HepG2 (cell line): Measurements from ENCODE around the gene SEC14L2. TPM values are rescaled to one million over a fixed set of nuclear protein-coding genes. Genes with fewer than 3 reads are reported as not detected.
A peak's percentile ranks its signal among the peaks of the same experiment; 100 is the strongest.

Source experiments
- ATAC-seq: fragments of 200-7000 bp; cut with Tn5 transposase; 3 replicates; pipeline ENCODE4 v1.9.1; 2020; ENCODE audit warnings: mild to moderate bottlenecking, moderate library complexity
- BruUV-seq: library from RNA; stranded (reverse); fragments of 400-500 nt; replicated peaks from 2 replicates; lab custom pipeline; 2021; lab: Mats Ljungman, UMichigan
- CTCF ChIA-PET: fragments of 300-600 bp; formaldehyde crosslinking; extraction: SDS; loops from one replicate; lab custom pipeline; 2021; ENCODE audit warnings: low total read pairs, inconsistent platforms, low intra/inter-chr PET ratio; lab: Yijun Ruan, JAX
- POLR2A ChIA-PET: fragments of 350-600 bp; sonication (Branson Sonifier 250); formaldehyde crosslinking; loops from one replicate; lab custom pipeline; 2020; ENCODE audit warnings: antibody characterized with exemption, inconsistent platforms; lab: Yijun Ruan, JAX
- DNase-seq: peaks from one replicate; pipeline ENCODE4 v3.0.0-alpha.2; 2015; ENCODE audit warnings: low spot score
- FAIRE-seq: peaks from 3 replicates; lab custom pipeline; 2011; peaks lifted over from hg19 to GRCh38; lab: Jason Lieb, UNC
- H2AFZ ChIP-seq: one replicate; pipeline ENCODE4 v1.6.1; 2011; ENCODE audit warnings: low read length, inconsistent platforms
- H3K27ac ChIP-seq: fragments of 300-600 bp; 3 replicates; pipeline ENCODE4 v1.8.0; 2011; ENCODE audit warnings: mixed run types, mild to moderate bottlenecking, mixed read lengths, low read length, inconsistent platforms; ENCODE audit not compliant: insufficient read depth; ENCODE audit errors: extremely low read length
- H3K27me3 ChIP-seq, 2 experiments: fragments of 200-600 bp in 1 of 2; 2 replicates in 1 of 2; 3 replicates in 1 of 2; pipeline versions ENCODE4 v1.6.0 to v1.8.0; 2011; ENCODE audit warnings: low read length in 2 of 2, mild to moderate bottlenecking in 2 of 2, moderate library complexity in 2 of 2, inconsistent platforms in 1 of 2; ENCODE audit not compliant: insufficient read depth in 2 of 2, control insufficient read depth in 1 of 2
- H3K36me3 ChIP-seq, 2 experiments: fragments of 200-600 bp in 1 of 2; replicated peaks in 1 of 2; 2 replicates in 1 of 2; 3 replicates in 1 of 2; pipeline versions ENCODE4 v1.5.1 to v1.8.0; 2011; ENCODE audit warnings: low read length in 2 of 2, inconsistent platforms in 1 of 2; ENCODE audit not compliant: insufficient read depth in 2 of 2, control insufficient read depth in 1 of 2
- H3K4me1 ChIP-seq: 2 replicates; pipeline ENCODE4 v1.5.1; 2012; ENCODE audit warnings: low read length, inconsistent platforms; ENCODE audit not compliant: insufficient read depth
- H3K4me2 ChIP-seq: 2 replicates; pipeline ENCODE4 v1.6.0; 2011; ENCODE audit warnings: low read depth, low read length, inconsistent platforms
- H3K4me3 ChIP-seq, 3 experiments: fragments of 200-600 bp in 1 of 3; sonication (generic), shearing (Covaris generic) in 1 of 3; replicated peaks in 1 of 3; 2 replicates each; pipeline ENCODE4 v1.5.1; 2011 to 2016; ENCODE audit warnings: low read length in 3 of 3, inconsistent platforms in 2 of 3, low read depth in 2 of 3, mild to moderate bottlenecking in 2 of 3, control low read depth in 1 of 3, mixed read lengths in 1 of 3; ENCODE audit not compliant: insufficient read depth in 1 of 3
- H3K79me2 ChIP-seq: one replicate; pipeline ENCODE4 v1.6.1; 2011; ENCODE audit warnings: low read length, inconsistent platforms; ENCODE audit not compliant: insufficient read depth
- H3K9ac ChIP-seq: 2 replicates; pipeline ENCODE4 v1.6.0; 2011; ENCODE audit warnings: mild to moderate bottlenecking, low read depth, low read length, inconsistent platforms; ENCODE audit not compliant: insufficient read depth
- H3K9me3 ChIP-seq: 2 replicates; pipeline ENCODE4 v1.5.1; 2012; ENCODE audit warnings: mild to moderate bottlenecking, low read length
- H4K20me1 ChIP-seq: 2 replicates; pipeline ENCODE4 v1.6.0; 2011; ENCODE audit warnings: inconsistent platforms, mild to moderate bottlenecking, low read length, moderate library complexity; ENCODE audit not compliant: insufficient read depth
- ATAD3A ChIP-seq: sonication (generic); formaldehyde crosslinking; IDR thresholded peaks from 2 replicates; pipeline ENCODE4 v1.4.0; 2020; ENCODE audit warnings: missing genetic modification reagents
- CENPBD1 ChIP-seq: sonication (generic); formaldehyde crosslinking; IDR thresholded peaks from 2 replicates; pipeline ENCODE4 v1.8.0; 2022; ENCODE audit warnings: missing genetic modification reagents, low read depth, mild to moderate bottlenecking, borderline replicate concordance
- DBP ChIP-seq: sonication (generic); formaldehyde crosslinking; IDR thresholded peaks from 2 replicates; pipeline ENCODE4 v1.4.0; 2020; ENCODE audit warnings: missing genetic modification reagents; ENCODE audit errors: not compliant biosample characterization
- GABPB1 ChIP-seq: IDR thresholded peaks from 2 replicates; pipeline ENCODE4 v1.6.1; 2016; ENCODE audit warnings: mild to moderate bottlenecking, missing genetic modification reagents, moderate library complexity, missing compliant biosample characterization
- KMT2A ChIP-seq: sonication (generic); formaldehyde crosslinking; IDR thresholded peaks from 2 replicates; pipeline ENCODE4 v1.4.0; 2020; ENCODE audit warnings: missing genetic modification reagents
- KMT2B ChIP-seq: IDR thresholded peaks from 2 replicates; pipeline ENCODE4 v1.6.1; 2016; ENCODE audit warnings: missing genetic modification reagents, missing compliant biosample characterization
- MAFF ChIP-seq: IDR thresholded peaks from 2 replicates; pipeline ENCODE4 v1.6.1; 2011; ENCODE audit warnings: low read depth, low read length, improper control_type of control experiment
- MTF1 ChIP-seq: sonication (generic); formaldehyde crosslinking; IDR thresholded peaks from 2 replicates; pipeline ENCODE4 v1.5.0; 2020; ENCODE audit warnings: missing genetic modification reagents
- MTF2 ChIP-seq: sonication (generic); formaldehyde crosslinking; IDR thresholded peaks from 2 replicates; pipeline ENCODE4 v1.5.0; 2020; ENCODE audit warnings: missing genetic modification reagents, borderline replicate concordance
- NCOA5 ChIP-seq: sonication (generic); formaldehyde crosslinking; IDR thresholded peaks from 2 replicates; pipeline ENCODE4 v1.4.0; 2020; ENCODE audit warnings: missing genetic modification reagents
- NFKB2 ChIP-seq: sonication (generic); formaldehyde crosslinking; IDR thresholded peaks from 2 replicates; pipeline ENCODE4 v1.4.0; 2020; ENCODE audit warnings: missing genetic modification reagents, borderline replicate concordance
- POGZ ChIP-seq: sonication (generic); formaldehyde crosslinking; IDR thresholded peaks from 2 replicates; pipeline ENCODE4 v1.4.0; 2020; ENCODE audit warnings: mild to moderate bottlenecking, missing genetic modification reagents
- TAF1 ChIP-seq: sonication (generic); formaldehyde crosslinking; IDR thresholded peaks from 2 replicates; pipeline ENCODE4 v1.4.0; 2020; ENCODE audit warnings: missing genetic modification reagents
- ZNF430 ChIP-seq: sonication (generic); formaldehyde crosslinking; IDR thresholded peaks from 2 replicates; pipeline ENCODE4 v1.9.0; 2021; ENCODE audit warnings: mild to moderate bottlenecking, missing genetic modification reagents
- ZNF615 ChIP-seq: sonication (generic); formaldehyde crosslinking; IDR thresholded peaks from 2 replicates; pipeline ENCODE4 v1.5.0; 2020; ENCODE audit warnings: mild to moderate bottlenecking, missing genetic modification reagents, borderline replicate concordance
- ZNF672 ChIP-seq: sonication (generic); formaldehyde crosslinking; IDR thresholded peaks from 2 replicates; pipeline ENCODE4 v1.8.1; 2022; ENCODE audit warnings: missing genetic modification reagents
- ZNF761 ChIP-seq: sonication (generic); formaldehyde crosslinking; conservative IDR thresholded peaks from 2 replicates; pipeline ENCODE4 v1.4.0; 2020; ENCODE audit warnings: mild to moderate bottlenecking, missing genetic modification reagents
- ZSCAN30 ChIP-seq: sonication (generic); formaldehyde crosslinking; IDR thresholded peaks from 2 replicates; pipeline ENCODE4 v1.5.0; 2020; ENCODE audit warnings: mild to moderate bottlenecking, missing genetic modification reagents
- WGBS: methylation state at CpG from one replicate; pipeline ENCODE4 v1.1.6; 2017; ENCODE audit warnings: low lambda C conversion rate; 5-methylcytosine and 5-hydroxymethylcytosine counted together
- in situ Hi-C: cut with HindIII; loops from 2 replicates; pipeline ENCODE4 v1.10.0; 2017; ENCODE audit warnings: low pct_unique_long_range_greater_than_20kb; ENCODE audit not compliant: extremely low pct_ligation_motif_present
- intact Hi-C: fragments of 100-400 bp; cut with micrococcal nuclease; formaldehyde crosslinking; loops from one replicate; pipeline ENCODE4 v1.10.0; 2022; ENCODE audit not compliant: unreplicated experiment
- polyA plus RNA-seq, 8 experiments: library from polyadenylated mRNA; depleted of rRNA in 3 of 8; stranded (reverse) in 7 of 8; unstranded in 1 of 8; fragments of >200 nt; fragmentation: Illumina TruSeq in 4 of 8; extraction: Trizol in 4 of 8; gene quantifications; 2 replicates each; pipeline versions ENCODE4 v1.2.1 to v1.2.3, GENCODE V29; 2011 to 2016; ENCODE audit warnings: low read depth in 4 of 8, missing spikeins in 1 of 8, mixed read lengths in 1 of 8; ENCODE audit not compliant: insufficient read depth in 1 of 8
- total RNA-seq, 5 experiments: library from RNA; depleted of rRNA; stranded (reverse); fragments of >200 nt; fragmentation: Illumina TruSeq; extraction: Trizol; gene quantifications; 2 replicates each; pipeline ENCODE4 v1.2.3, GENCODE V29; 2016; ENCODE audit warnings: low read depth in 1 of 5
- TF ChIP-seq, protein P1 (sequence below): sonication (generic); formaldehyde crosslinking; IDR thresholded peaks from 2 replicates; pipeline ENCODE4 v1.5.0; 2020; ENCODE audit warnings: mild to moderate bottlenecking, missing genetic modification reagents

The SEC14L2 gene
- total and polyA plus RNA-seq, 2 of the 13 experiments (the other 11 are each of a cell fraction or from before 2014, with no cell fraction given), result 4.1 to 5.1 TPM

DNA sequence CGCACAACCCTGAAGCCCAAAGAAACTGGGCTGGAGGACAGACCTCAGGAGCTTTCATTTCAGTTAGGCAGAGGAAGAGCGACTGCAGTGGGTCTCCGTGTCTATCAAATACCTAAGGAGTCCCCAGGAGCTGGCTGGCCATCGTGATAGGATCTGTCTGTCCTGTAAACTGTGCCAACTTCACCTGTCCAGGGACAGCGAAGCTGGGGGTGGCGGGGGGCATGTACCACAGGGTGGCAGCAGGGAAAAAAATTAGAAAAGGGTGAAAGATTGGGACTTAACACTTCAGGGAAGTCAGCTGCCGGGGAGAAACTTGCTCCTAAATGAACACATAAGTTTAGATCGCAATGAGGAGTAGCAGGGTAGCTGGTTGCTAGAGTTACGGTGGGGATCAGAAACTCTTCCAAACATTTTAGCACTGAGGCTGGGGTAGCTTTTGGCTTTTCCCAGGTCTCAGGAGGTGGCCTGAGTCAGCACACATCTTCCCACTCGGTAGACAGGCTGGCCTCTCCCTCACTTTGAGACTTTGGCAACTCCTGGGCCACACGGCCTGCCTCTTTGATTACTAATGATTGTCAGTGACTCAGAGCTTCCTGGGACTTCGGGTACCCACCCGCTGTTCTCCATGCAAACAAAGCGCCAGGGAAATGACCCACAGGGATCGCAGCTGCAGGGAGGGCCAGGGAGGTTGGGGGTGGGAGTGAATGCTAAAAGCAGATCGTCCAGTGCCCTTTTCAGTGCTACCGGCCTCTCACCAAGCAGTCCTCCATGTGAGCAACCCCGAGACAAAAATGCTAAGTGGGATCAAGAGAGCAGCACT is 25.9 kb downstream of the SEC14L2 start (continued):
- no peak for TF ChIP-seq NCOA5 (CRISPR knock-in tag)
- no peak for TF ChIP-seq ZNF672
- TF ChIP-seq DBP, result peak; percentile 1
- TF ChIP-seq TAF1 (CRISPR knock-in tag), result no peak
- 0 out of 2 replicates have a peak, but pooled peaks have one; percentile 1 for TF ChIP-seq ZNF761
- TF ChIP-seq MAFF, result peak; percentile 16; the same call in 1 of the 2 replicates

DNA sequence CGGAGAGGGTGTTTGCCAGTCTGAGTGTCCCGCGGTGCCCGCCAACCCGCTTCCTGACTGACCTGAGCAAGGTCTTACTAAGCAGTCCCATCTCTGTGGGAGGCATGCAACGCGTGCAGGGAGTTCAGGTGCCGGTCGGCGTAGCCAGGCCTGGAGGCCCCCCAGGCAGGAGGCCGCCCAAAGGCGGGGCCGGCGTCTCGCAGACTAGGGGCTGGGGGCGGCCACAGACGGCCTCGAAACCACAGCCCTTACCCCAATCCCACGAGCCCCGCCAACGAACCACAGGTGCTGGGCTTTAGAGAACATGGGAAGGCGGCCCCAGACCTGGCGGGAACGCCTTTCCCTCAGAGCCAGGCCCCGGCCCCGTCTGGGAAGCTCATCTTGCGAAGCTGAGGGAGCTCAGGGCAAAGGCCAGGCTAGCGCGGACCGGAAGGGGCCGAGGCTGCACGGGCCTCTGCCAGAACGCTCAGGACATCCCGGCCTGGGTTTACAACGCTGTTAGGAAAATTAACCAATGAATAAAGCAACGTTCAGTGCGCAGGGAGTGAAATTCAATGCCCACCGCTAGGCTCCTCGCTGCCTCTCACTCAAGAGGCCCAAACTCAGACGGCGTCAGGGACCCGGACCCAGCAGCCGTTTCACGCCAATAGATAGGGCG is 26.6 kb downstream of the SEC14L2 start:
- intact Hi-C loops, result no loop called here
- CTCF ChIA-PET, result no interaction called here
- TSS peak; percentile 57 for BruUV-seq
- no peak for TF ChIP-seq KMT2B (CRISPR knock-in tag)
- TF ChIP-seq MTF1, result peak; percentile 82; the same call in 1 of the 2 replicates
- TF ChIP-seq, protein P1, sequence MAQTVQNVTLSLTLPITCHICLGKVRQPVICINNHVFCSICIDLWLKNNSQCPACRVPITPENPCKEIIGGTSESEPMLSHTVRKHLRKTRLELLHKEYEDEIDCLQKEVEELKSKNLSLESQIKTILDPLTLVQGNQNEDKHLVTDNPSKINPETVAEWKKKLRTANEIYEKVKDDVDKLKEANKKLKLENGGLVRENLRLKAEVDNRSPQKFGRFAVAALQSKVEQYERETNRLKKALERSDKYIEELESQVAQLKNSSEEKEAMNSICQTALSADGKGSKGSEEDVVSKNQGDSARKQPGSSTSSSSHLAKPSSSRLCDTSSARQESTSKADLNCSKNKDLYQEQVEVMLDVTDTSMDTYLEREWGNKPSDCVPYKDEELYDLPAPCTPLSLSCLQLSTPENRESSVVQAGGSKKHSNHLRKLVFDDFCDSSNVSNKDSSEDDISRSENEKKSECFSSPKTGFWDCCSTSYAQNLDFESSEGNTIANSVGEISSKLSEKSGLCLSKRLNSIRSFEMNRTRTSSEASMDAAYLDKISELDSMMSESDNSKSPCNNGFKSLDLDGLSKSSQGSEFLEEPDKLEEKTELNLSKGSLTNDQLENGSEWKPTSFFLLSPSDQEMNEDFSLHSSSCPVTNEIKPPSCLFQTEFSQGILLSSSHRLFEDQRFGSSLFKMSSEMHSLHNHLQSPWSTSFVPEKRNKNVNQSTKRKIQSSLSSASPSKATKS (CRISPR knock-in tag), result no peak
- peak; percentile 84; the same call in 1 of the 2 replicates for TF ChIP-seq NFKB2 (CRISPR knock-in tag)
- TF ChIP-seq KMT2A (CRISPR knock-in tag), result no peak; the same call in 1 of the 2 replicates
- TF ChIP-seq CENPBD1 (CRISPR knock-in tag), result no peak
- TF ChIP-seq ATAD3A (CRISPR knock-in tag), result no peak
- no peak for TF ChIP-seq ZSCAN30 (CRISPR knock-in tag)
- peak; percentile 88; the same call in 1 of the 2 replicates for TF ChIP-seq ZNF615 (CRISPR knock-in tag)
- TF ChIP-seq MTF2 (CRISPR knock-in tag), result 0 out of 2 replicates have a peak, but pooled peaks have one; percentile 80
- TF ChIP-seq ZNF430 (CRISPR knock-in tag), result peak; percentile 63; the same call in 1 of the 2 replicates
- TF ChIP-seq POGZ (CRISPR knock-in tag), result peak; percentile 8; the same call in 1 of the 2 replicates
- peak; percentile 88 for TF ChIP-seq GABPB1 (CRISPR knock-in tag)

More for the DNA sequence above, 26.6 kb downstream of the SEC14L2 start:
- Histone ChIP-seq H3K4me1 (peaks cover 63% of the 10 kb centered on the region), H4K20me1 (no peaks in the 10 kb centered on the region), H3K27ac (peak overlapping the region; percentile 96), H3K36me3 (peaks cover 0 to 5% of the 10 kb centered on the region in 2 experiments; a peak in 2 of 5 replicates), H3K27me3 (no peaks in the 10 kb centered on the region), H3K79me2 (peaks cover 18% of the 10 kb centered on the region), H3K4me3 (peak overlapping the region; percentile 67 to 89 (median 72)), H3K9ac (peak overlapping the region; percentile 89), H3K9me3 (no peaks in the 10 kb centered on the region), H3K4me2 (peak overlapping the region; percentile 99), H2AFZ (no peak overlapping the region)
- in situ Hi-C loops, result no loop called here
- ATAC-seq (peak; percentile 68), FAIRE-seq (no peak), DNase-seq (no peak)
- WGBS, result 1% methylated on average over 14 of the region's 45 CpGs
- POLR2A ChIA-PET, result interaction anchor here (0.8 to 7.2 kb wide), 16 partner anchors 9 to 657 kb away, joined by 3 to 164 read pairs (median 9); partner anchors contain the start of genes CCDC157, PES1, RNF215 and SEC14L2
